ENCODE results near the gene ZC3H10.
"Not testable (repeated sequence)": the region's sequence is repeated elsewhere in the genome, so short reads cannot be mapped to it uniquely, and the experiment has no call there.

Gene ZC3H10

DNA sequence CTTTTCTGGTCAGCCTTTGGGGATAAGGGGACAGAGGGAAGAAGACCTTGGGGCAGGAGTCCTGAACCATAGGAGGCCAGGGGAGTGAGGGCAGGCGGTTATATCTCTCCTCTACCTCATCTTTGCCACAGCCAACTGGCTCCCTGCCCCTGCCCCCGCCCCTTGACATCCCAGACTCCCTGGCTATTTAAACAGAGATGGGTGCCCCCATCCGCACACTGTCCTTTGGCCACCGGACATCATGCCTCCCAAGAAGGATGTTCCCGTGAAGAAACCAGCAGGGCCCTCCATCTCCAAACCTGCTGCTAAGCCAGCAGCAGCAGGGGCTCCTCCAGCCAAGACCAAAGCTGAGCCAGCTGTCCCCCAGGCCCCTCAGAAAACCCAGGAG is 35.6 kb downstream of the ZC3H10 start:
- no peak for DNase-seq (ENCODE audit: low read depth, low spot score)
- in situ Hi-C loops (cut with HindIII; ENCODE audit: low sequenced_read_pairs) = no loop called here
- TF ChIP-seq CTCF (IDR thresholded peaks at IDR 0.05; ENCODE audit: low read depth, low read length) = no peak
- H3K4me3 ChIP-seq (ENCODE audit: low read depth, low read length) = peak overlapping the region; percentile 74

DNA sequence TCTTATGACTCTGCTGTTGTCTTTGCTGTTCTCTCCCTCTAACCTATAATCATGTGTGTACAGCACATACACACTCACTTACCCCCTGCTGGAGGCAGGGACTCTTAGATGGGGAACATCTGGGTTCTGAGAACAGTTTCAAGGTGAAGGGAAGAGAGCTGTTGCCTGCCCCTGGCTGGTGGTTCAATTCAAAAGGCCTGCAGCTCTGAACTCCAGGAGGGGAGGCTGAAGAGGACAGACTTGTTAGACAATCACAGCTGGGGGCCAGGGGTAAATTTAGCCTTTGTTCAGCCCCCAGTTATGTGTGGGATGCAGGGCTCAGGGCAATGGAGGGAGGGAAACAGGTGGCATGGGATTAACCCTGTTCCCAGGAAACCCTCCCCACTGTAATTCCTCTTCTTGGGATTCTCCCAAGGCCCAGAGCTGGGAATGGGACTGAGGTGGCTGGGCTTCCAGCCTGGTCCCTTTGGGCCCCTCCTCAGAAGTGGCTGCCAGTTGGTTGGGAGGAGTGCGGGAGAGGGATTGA is 36.2 kb downstream of the ZC3H10 start:
- TF ChIP-seq CTCF (IDR thresholded peaks at IDR 0.05; ENCODE audit: low read depth, low read length) = no peak
- in situ Hi-C loops (cut with HindIII; ENCODE audit: low sequenced_read_pairs) = no loop called here
- no peak overlapping the region for H3K4me3 ChIP-seq (ENCODE audit: low read depth, low read length)
- no peak for DNase-seq (ENCODE audit: low read depth, low spot score)

GRCh38 chr12:56154818-56155217 is 36.8 kb downstream of the ZC3H10 start:
- no peak for DNase-seq (ENCODE audit: low read depth, low spot score)
- TF ChIP-seq CTCF (IDR thresholded peaks at IDR 0.05; ENCODE audit: low read depth, low read length) = no peak
- no peak overlapping the region for H3K4me3 ChIP-seq (ENCODE audit: low read depth, low read length)
- in situ Hi-C loops (cut with HindIII; ENCODE audit: low sequenced_read_pairs) = no loop called here

GRCh38 chr12:56155256-56155845 is 37.3 kb downstream of the ZC3H10 start:
- no peak for TF ChIP-seq CTCF (IDR thresholded peaks at IDR 0.05; ENCODE audit: low read depth, low read length)
- no peak overlapping the region for H3K4me3 ChIP-seq (ENCODE audit: low read depth, low read length)
- DNase-seq (ENCODE audit: low read depth, low spot score) = no peak
- in situ Hi-C loops (cut with HindIII; ENCODE audit: low sequenced_read_pairs) = no loop called here

GRCh38 chr12:56156464-56157200 is 38.6 kb downstream of the ZC3H10 start:
- DNase-seq (ENCODE audit: low read depth, low spot score); in situ Hi-C loops (cut with HindIII; ENCODE audit: low sequenced_read_pairs): not testable (repeated sequence)
- H3K4me3 ChIP-seq (ENCODE audit: low read depth, low read length) = peak overlapping the region; percentile 83

DNA sequence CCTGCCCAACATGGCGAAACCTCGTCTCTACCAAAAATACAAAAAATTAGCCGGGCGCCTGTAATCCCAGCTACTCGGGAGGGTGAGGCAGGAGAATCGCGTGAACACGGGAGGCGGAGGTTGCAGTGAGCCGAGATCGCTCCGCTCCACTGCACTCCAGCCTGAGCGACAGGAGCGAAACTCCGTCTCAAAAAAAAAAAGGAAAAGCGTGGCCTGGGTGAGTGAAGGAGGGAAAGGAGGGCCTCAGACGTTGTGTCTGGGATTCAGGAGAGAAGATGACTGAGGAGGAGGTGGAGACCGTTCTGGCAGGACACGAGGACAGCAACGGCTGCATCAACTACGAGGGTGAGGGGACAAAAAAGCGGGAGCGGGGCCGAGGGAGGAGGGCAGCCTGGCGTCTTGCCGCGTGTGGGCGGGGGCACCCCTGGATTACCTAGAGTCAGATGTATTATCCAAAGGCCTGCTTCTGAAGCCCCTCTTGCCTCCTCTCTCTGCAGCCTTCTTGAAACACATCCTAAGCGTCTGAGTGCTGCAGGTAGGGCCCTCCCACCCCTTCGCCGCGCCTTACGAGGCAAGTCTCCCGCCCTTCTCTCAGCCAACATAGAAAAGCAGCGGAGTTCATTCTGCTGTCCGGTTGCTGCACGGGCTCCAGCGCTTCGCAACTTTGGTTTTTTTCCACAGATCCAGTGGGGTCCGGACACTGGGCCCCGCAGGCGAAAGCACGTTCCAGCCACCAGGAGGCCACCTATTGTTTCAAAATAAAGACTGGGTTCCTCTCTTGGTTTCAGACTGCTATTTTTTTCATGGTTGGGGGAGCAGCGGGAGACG is 39.3 kb downstream of the ZC3H10 start:
- in situ Hi-C loops (cut with HindIII; ENCODE audit: low sequenced_read_pairs) = no loop called here
- peak; percentile 72 for TF ChIP-seq CTCF (IDR thresholded peaks at IDR 0.05; ENCODE audit: low read depth, low read length)
- peak overlapping the region; percentile 83 for H3K4me3 ChIP-seq (ENCODE audit: low read depth, low read length)
- DNase-seq (ENCODE audit: low read depth, low spot score) = peak; percentile 88

Data from astrocyte of the spinal cord (primary cell).